HEK293T (cell line): ENCODE measurements around the gene CHRNE.

ENCODE experiments used
- CTCF ChIA-PET: fragments of 350-600 bp; formaldehyde crosslinking; extraction: SDS; loops from one replicate; lab custom pipeline; 2021; ENCODE audit warnings: antibody characterized with exemption, inconsistent platforms; lab: Yijun Ruan, JAX
- POLR2A ChIA-PET: fragments of 350-600 bp; formaldehyde crosslinking; extraction: SDS; loops from one replicate; lab custom pipeline; 2020; ENCODE audit warnings: antibody characterized with exemption, inconsistent platforms; lab: Yijun Ruan, JAX
- DNase-seq: peaks from one replicate; pipeline ENCODE4 v3.0.0; 2012; ENCODE audit warnings: mixed read lengths; ENCODE audit errors: extremely low spot score
- ARNT ChIP-seq: fragments of 450-650 bp; IDR thresholded peaks from 2 replicates; pipeline ENCODE4 v1.6.1; 2017; ENCODE audit warnings: mild to moderate bottlenecking
- BHLHE40 ChIP-seq: fragments of 450-650 bp; IDR thresholded peaks from 2 replicates; pipeline ENCODE4 v1.6.1; 2016; ENCODE audit warnings: mild to moderate bottlenecking, moderate library complexity, borderline replicate concordance
- CTBP1 ChIP-seq: fragments of 450-650 bp; IDR thresholded peaks from 2 replicates; pipeline ENCODE4 v1.6.1; 2016; ENCODE audit warnings: borderline replicate concordance
- ELF4 ChIP-seq: fragments of 450-650 bp; IDR thresholded peaks from 2 replicates; pipeline ENCODE4 v1.6.1; 2017; ENCODE audit warnings: antibody characterized with exemption
- FOXA1 ChIP-seq: fragments of 450-650 bp; IDR thresholded peaks from 2 replicates; pipeline ENCODE4 v1.6.1; 2016; ENCODE audit warnings: mild to moderate bottlenecking
- FOXK2 ChIP-seq: fragments of 450-650 bp; IDR thresholded peaks from 2 replicates; pipeline ENCODE4 v1.6.1; 2016; ENCODE audit warnings: mild to moderate bottlenecking
- FOXM1 ChIP-seq: fragments of 450-650 bp; IDR thresholded peaks from 2 replicates; pipeline ENCODE4 v1.6.1; 2017; ENCODE audit warnings: mild to moderate bottlenecking, borderline replicate concordance
- HDGF ChIP-seq: fragments of 450-650 bp; IDR thresholded peaks from 2 replicates; pipeline ENCODE4 v1.6.1; 2017; ENCODE audit warnings: antibody characterized with exemption, borderline replicate concordance
- L3MBTL2 ChIP-seq: fragments of 450-650 bp; conservative IDR thresholded peaks from 2 replicates; pipeline ENCODE4 v1.6.1; 2016; ENCODE audit warnings: mild to moderate bottlenecking
- LEF1 ChIP-seq: fragments of 450-650 bp; IDR thresholded peaks from 2 replicates; pipeline ENCODE4 v1.6.1; 2017; ENCODE audit warnings: mild to moderate bottlenecking, borderline replicate concordance
- NFRKB ChIP-seq: fragments of 450-650 bp; IDR thresholded peaks from 2 replicates; pipeline ENCODE4 v1.6.1; 2016; ENCODE audit warnings: mild to moderate bottlenecking, moderate library complexity
- SP1 ChIP-seq: fragments of 450-650 bp; IDR thresholded peaks from 2 replicates; pipeline ENCODE4 v1.6.1; 2017
- SUZ12 ChIP-seq: fragments of 450-650 bp; IDR thresholded peaks from 2 replicates; pipeline ENCODE4 v1.6.1; 2016; ENCODE audit warnings: mild to moderate bottlenecking
- TARDBP ChIP-seq: fragments of 450-650 bp; IDR thresholded peaks from 2 replicates; pipeline ENCODE4 v1.6.1; 2016
- ZNF384 ChIP-seq: fragments of 450-650 bp; IDR thresholded peaks from 2 replicates; pipeline ENCODE4 v1.6.1; 2016
- TF ChIP-seq, protein P1 (sequence below): fragments of 450-650 bp; IDR thresholded peaks from 2 replicates; pipeline ENCODE4 v1.6.1; 2016

The CHRNE gene

DNA sequence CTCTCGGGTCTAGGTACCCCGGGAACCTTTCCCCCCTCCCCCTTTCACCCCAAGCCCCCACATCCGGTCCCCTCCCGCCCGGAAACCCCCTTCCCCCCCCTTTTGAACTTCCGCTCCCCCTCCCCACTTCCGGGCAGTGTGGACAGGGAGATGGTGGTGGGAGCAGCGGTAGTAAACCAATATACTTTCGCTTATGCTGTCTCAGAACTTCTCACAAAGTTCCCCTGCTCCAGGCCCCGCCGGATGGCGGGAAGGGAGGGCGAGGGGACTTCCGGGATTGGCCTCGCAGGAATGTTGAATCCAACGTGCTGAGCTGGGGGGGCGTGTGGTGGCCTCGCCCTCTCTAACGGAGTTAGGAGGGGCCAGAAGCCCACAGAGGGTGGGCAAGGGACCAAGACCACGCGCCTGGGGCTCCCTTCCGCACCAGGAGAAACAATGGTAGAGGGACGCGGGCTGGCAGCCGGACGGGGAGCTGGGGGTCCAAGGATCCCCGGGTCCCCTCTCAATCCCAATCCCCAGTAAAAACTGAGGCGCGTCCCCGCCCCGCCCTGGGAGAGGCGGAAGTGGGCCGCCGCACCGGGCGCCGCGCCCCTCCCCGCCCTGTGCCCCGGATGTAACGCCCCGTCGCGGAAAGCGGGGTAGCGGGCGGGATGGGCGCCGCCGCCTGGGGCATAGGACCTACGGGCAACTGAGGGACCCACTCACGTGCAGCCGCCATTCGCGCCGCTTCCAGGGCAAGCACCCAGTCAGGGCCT, 44.7 kb upstream of the CHRNE start:
- peak; percentile 40 for DNase-seq
- ChIA-PET POLR2A (interaction anchor here (0.6 to 7.2 kb wide), 7 partner anchors 8 to 50 kb away, joined by 3 to 101 read pairs (median 7); partner anchors contain the start of genes INCA1, KIF1C, RNF167 and SLC25A11), CTCF (no interaction called here)
- TF ChIP-seq ELF4 (peak; percentile 69), NFRKB (no peak), ZNF384 (no peak), HDGF (peak; percentile 72; the same call in 1 of the 2 replicates), LEF1 (no peak), FOXK2 (no peak), TARDBP (no peak), SUZ12 (no peak), SP1 (no peak), ARNT (no peak), FOXM1 (no peak), FOXA1 (no peak), L3MBTL2 (peak; percentile 79)
- TF ChIP-seq, protein P1, sequence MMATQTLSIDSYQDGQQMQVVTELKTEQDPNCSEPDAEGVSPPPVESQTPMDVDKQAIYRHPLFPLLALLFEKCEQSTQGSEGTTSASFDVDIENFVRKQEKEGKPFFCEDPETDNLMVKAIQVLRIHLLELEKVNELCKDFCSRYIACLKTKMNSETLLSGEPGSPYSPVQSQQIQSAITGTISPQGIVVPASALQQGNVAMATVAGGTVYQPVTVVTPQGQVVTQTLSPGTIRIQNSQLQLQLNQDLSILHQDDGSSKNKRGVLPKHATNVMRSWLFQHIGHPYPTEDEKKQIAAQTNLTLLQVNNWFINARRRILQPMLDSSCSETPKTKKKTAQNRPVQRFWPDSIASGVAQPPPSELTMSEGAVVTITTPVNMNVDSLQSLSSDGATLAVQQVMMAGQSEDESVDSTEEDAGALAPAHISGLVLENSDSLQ: no peak

DNA sequence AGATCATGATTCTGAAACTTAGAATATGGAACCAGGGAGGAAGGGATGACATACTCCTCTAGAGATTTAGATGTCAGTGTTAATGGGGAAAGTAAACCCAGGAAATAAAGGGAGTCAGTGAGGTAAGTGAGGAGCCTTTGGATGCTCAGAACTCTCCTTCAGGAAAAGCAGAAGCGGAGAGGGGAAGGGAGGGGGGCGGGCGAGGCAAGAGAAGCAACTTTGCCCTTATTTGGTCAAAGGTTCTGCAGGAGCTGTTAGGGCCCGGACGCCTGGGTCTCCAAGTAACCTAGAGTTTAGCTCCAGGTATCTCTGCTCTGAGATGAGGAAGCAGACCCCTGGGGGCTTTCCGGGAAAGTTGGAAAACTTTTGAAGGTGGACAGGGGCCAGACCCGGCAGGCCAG, 44.1 kb upstream of the CHRNE start:
- TF ChIP-seq FOXA1 (no peak), NFRKB (no peak), TARDBP (no peak), SP1 (no peak), ELF4 (no peak), LEF1 (no peak), L3MBTL2 (no peak), BHLHE40 (no peak), FOXK2 (no peak), ARNT (no peak), HDGF (no peak), SUZ12 (no peak), ZNF384 (no peak), CTBP1 (no peak), FOXM1 (no peak)
- TF ChIP-seq, protein P1: no peak
- DNase-seq: no peak
- CTCF ChIA-PET: interaction anchor here (1.5 kb wide), 1 partner anchor 44 kb away, joined by 3 read pairs; the partner anchor contains the start of gene CHRNE
- POLR2A ChIA-PET: interaction anchor here (2.0 to 7.2 kb wide), 4 partner anchors 7 to 51 kb away, joined by 7 to 101 read pairs (median 36); partner anchors contain the start of genes INCA1, KIF1C, RNF167 and SLC25A11

- TF ChIP-seq L3MBTL2 (no peak), ARNT (no peak), HDGF (no peak), ELF4 (no peak), SP1 (no peak), FOXK2 (no peak), ZNF384 (no peak), FOXA1 (no peak), NFRKB (no peak), FOXM1 (no peak), TARDBP (no peak), LEF1 (no peak), BHLHE40 (no peak), CTBP1 (no peak), SUZ12 (no peak)
- TF ChIP-seq, protein P1: no peak
- CTCF ChIA-PET: interaction anchor here (1.5 kb wide), 1 partner anchor 43 kb away, joined by 3 read pairs; the partner anchor contains the start of gene CHRNE
- POLR2A ChIA-PET: interaction anchor here (2.4 to 3.3 kb wide), 2 partner anchors 20 to 37 kb away, joined by 7 to 65 read pairs; partner anchors contain the start of gene SPAG7
- DNase-seq: no peak
Observed at GRCh38 chr17:4946312-4946976, 43.5 kb upstream of the CHRNE start.

DNA sequence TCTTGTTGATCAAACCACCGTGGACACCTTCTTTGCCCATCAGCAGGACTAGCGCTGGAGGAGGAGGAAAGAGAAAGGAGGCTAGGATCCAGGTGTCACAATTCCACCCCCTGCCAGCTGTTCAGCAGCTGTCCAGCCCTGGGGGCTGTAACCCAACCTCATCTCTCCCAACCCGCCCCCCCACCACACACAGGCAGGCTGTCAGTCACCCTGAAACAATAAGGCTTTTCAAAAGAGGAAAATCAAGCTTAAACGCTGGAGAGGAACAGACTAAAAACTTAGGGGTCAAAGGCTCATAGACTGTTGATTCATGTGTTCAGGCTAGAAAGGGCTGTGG, 43.0 kb upstream of the CHRNE start:
- no peak for DNase-seq
- TF ChIP-seq ELF4: no peak
- no peak for TF ChIP-seq FOXK2
- TF ChIP-seq, protein P1: peak; percentile 8; the same call in 1 of the 2 replicates
- ChIA-PET POLR2A (interaction anchor here (2.4 to 3.6 kb wide), 3 partner anchors 21 to 37 kb away, joined by 7 to 65 read pairs (median 14); partner anchors contain the start of gene SPAG7), CTCF (interaction anchor here (1.0 to 1.5 kb wide), 2 partner anchors 42 to 43 kb away, joined by 3 read pairs; partner anchors contain the start of genes CAMTA2 and CHRNE)
